HL-60 (cell line): ENCODE data around the gene MLLT10.

Source experiments
- CTCF ChIP-seq: IDR thresholded peaks from one replicate; pipeline ENCODE4 v1.5.1; 2011; ENCODE audit warnings: low read length, control low read depth, inconsistent platforms; ENCODE audit not compliant: insufficient read depth
- GABPA ChIP-seq: IDR thresholded peaks from 2 replicates; pipeline ENCODE4 v1.6.1; 2012; ENCODE audit warnings: low read depth
- POLR2AphosphoS5 ChIP-seq: IDR thresholded peaks from 2 replicates; pipeline ENCODE4 v1.6.1; 2012; ENCODE audit warnings: low read depth
- REST ChIP-seq: IDR thresholded peaks from 2 replicates; pipeline ENCODE4 v1.6.1; 2012; ENCODE audit warnings: low read depth; ENCODE audit not compliant: insufficient replicate concordance
- SPI1 ChIP-seq: IDR thresholded peaks from 2 replicates; pipeline ENCODE4 v1.6.1; 2012; ENCODE audit warnings: low read depth, mild to moderate bottlenecking, borderline replicate concordance

- TF ChIP-seq CTCF = no peak
- no peak for TF ChIP-seq GABPA
- TF ChIP-seq POLR2AphosphoS5 = no peak
- no peak for TF ChIP-seq REST
- no peak for TF ChIP-seq SPI1
Measured at GRCh38 chr10:21604651-21605050, 70.6 kb downstream of the MLLT10 start.
